ENCODE measurements around the gene PDIA5.

DNA sequence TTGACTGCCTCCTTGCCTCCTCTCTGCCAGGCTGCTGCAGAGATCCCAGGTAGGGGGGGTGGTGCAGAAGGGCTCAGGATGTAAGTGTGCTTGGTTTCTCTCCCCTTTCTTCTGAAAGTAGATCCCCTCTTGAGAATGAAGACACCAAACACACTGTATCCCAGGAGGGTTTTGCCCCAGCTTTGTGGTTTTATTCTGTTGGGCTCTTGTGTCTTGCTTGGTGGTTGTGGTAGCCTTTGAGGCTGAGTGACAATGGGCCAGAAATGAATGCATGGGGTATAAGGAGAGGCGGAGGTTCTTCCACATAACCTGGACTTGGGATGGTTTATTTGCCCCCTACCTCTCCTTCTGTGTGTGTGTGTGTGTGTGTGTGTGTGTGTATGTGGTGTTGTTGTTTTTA lies 5.7 kb downstream of the PDIA5 start:
- TF ChIP-seq EZH2 (IDR thresholded peaks at IDR 0.05) (no peak), FOXP2 (optimal IDR thresholded peaks at IDR 0.05; ENCODE audit: control extremely low read depth, extremely low read length, insufficient read depth) (no peak), POLR2AphosphoS5 (IDR thresholded peaks at IDR 0.05; ENCODE audit: borderline replicate concordance, low read depth, low read length) (no peak)

Data from SK-N-MC (cell line).